ENCODE measurements around the gene EDC3. TPM values are rescaled to one million over a fixed set of nuclear protein-coding genes. Genes with fewer than 3 reads are reported as not detected.

EDC3 gene
- total RNA-seq, 1 experiment from 2014 or later: 45.1 TPM

DNA sequence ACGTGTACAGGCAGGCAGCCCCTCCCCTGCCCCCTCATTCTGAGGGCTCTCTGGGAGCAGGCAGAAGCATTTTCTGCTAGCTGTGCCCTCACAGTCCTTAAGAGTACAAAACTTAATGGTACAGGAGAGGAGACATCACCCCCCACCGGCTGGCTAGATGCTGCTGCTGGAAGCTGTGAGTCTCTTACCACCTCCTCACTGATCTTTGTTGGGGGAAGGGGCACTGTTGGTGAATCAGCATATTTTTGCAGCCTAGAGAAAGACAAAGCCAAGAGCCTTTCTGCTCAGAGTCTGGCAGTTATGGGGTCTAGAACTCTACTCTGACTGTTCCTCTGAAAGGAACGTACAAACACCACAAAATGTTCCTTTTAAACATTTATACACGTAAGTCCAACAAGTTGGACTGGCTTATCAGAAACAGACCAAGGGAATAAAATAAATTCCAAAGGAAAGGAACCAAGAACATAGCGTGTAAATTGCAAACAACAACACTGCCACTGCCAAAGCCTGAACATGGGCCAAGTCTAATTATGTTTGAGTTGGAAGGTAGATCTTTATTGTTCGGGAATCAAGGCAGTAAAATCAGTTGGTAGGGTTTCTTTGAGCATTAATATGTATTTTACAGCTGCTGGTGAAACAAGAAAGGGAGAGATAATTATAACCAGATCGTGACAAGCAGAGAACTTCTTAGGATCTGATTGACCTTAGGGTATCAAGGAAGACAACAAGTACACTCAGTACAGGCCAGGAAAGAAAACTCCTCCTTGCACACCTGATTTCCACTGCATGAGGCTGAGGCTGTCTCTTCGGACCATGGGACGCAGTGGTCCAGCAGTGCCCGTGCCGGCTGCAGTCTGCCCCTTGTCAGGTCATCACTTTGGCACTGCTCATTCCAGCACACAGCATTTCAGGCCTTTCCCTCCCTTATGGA lies 52.8 kb downstream of the EDC3 start:
- Histone ChIP-seq H2AFZ (ENCODE audit: low read depth, low read length, poor library complexity, severe bottlenecking) (no peak overlapping the region), H3K9me2 (ENCODE audit: insufficient read depth) (no peaks in the 10 kb centered on the region), H3K9me3 (ENCODE audit: control insufficient read depth in 1 of 2, insufficient read depth in 1 of 2, low read depth in 1 of 2, low read length in 2 of 2) (no peaks in the 10 kb centered on the region), H3K27me3 (ENCODE audit: insufficient read depth, low read length) (no peaks in the 10 kb centered on the region), H3K4me1 (ENCODE audit: control insufficient read depth in 1 of 2, insufficient read depth in 2 of 2, low read length in 2 of 2) (no peaks in the 10 kb centered on the region), H3K4me2 (ENCODE audit: low read length) (no peak overlapping the region), H3K27ac (ENCODE audit: low read depth, low read length) (no peak overlapping the region), H3K36me3 (ENCODE audit: control insufficient read depth in 1 of 2, insufficient read depth in 2 of 2, low read length in 2 of 2) (no peaks in the 10 kb centered on the region), H4K20me1 (ENCODE audit: insufficient read depth) (0 out of 2 replicates have a peak, but pooled peaks cover 5% of the 10 kb centered on the region), H3K4me3 (replicated peaks in 1 of 2; ENCODE audit: low read depth in 1 of 2, low read length in 2 of 2) (no peak overlapping the region), H3K9ac (ENCODE audit: low read length) (no peak overlapping the region), H3K79me2 (ENCODE audit: insufficient read depth, low read length) (peaks cover 31% of the 10 kb centered on the region; the same call in 1 of the 2 replicates)
- DNase-seq (ENCODE audit: low read depth, low spot score) (no peak), ATAC-seq (no peak)
- ChIA-PET CTCF (interaction anchor here (1.6 kb wide), 1 partner anchor 11 kb away, joined by 6 read pairs; no protein-coding TSS in a partner anchor), RAD21 (ENCODE audit: low non-redundant PET in 1 of 2, low total read pairs in 2 of 2, uncharacterized antibody in 2 of 2, unreplicated experiment in 2 of 2) (no interaction called here), POLR2A (no interaction called here)
- TF ChIP-seq FOSL1 (IDR thresholded peaks at IDR 0.05; ENCODE audit: low read depth) (no peak), YY1 (IDR thresholded peaks at IDR 0.05; ENCODE audit: extremely low read depth, insufficient replicate concordance, low read depth, low read length) (no peak), EZH2 (IDR thresholded peaks at IDR 0.05) (no peak), CEBPB (IDR thresholded peaks at IDR 0.05; ENCODE audit: low read depth) (no peak), POLR2A (IDR thresholded peaks at IDR 0.05; ENCODE audit: borderline replicate concordance, extremely low read depth, insufficient read depth, insufficient read length) (no peak), POLR2AphosphoS5 (IDR thresholded peaks at IDR 0.05; ENCODE audit: low read depth, low read length) (no peak)
- TF ChIP-seq, protein P1, sequence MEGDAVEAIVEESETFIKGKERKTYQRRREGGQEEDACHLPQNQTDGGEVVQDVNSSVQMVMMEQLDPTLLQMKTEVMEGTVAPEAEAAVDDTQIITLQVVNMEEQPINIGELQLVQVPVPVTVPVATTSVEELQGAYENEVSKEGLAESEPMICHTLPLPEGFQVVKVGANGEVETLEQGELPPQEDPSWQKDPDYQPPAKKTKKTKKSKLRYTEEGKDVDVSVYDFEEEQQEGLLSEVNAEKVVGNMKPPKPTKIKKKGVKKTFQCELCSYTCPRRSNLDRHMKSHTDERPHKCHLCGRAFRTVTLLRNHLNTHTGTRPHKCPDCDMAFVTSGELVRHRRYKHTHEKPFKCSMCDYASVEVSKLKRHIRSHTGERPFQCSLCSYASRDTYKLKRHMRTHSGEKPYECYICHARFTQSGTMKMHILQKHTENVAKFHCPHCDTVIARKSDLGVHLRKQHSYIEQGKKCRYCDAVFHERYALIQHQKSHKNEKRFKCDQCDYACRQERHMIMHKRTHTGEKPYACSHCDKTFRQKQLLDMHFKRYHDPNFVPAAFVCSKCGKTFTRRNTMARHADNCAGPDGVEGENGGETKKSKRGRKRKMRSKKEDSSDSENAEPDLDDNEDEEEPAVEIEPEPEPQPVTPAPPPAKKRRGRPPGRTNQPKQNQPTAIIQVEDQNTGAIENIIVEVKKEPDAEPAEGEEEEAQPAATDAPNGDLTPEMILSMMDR (IDR thresholded peaks at IDR 0.05 in 2 of 3, conservative IDR thresholded peaks at IDR 0.05 in 1 of 3; ENCODE audit: borderline replicate concordance in 1 of 3, insufficient read depth in 1 of 3, low read depth in 2 of 3, low read length in 2 of 3): no peak
- BruUV-seq (replicated peaks): no TSS peak
- intact Hi-C loops (cut with micrococcal nuclease): no loop called here
